ENCODE data around the gene TMEM272. TPM values are rescaled to one million over a fixed set of nuclear protein-coding genes. Genes with fewer than 3 reads are reported as not detected.

The TMEM272 gene
- total and polyA plus RNA-seq, 8 donors: 0.13 to 0.42 (median 0.25) TPM; not detected in 1

DNA sequence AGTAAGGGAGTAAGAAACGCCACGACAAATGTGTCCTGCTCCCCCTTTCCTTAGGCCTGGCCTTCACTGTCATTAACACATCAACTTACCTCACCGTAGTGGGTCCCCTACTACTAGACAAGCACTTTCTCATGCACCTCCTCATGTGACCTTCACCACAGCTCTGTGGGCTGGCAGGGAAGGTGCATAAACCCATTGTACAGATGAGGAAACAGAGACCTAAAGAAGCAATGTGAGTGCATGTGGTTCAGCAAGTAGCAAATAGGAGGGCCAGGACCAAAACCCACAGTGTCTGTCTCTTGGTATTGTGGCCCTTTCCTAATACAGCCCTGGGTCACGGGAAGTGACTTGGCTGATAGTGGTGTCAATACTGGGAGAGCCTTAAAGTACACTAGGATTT is 22.1 kb upstream of the TMEM272 start:
- intact Hi-C loops (cut with DNase I): no loop called here
- DNase-seq (no peak), ATAC-seq (no peak)
- H3K27ac ChIP-seq: no peak overlapping the region
- no peaks in the 10 kb centered on the region for H3K9me3 ChIP-seq
- H3K4me3 ChIP-seq: no peak overlapping the region
- no peaks in the 10 kb centered on the region for H3K27me3 ChIP-seq
- no peaks in the 10 kb centered on the region for H3K4me1 ChIP-seq
- TF ChIP-seq, protein P1, sequence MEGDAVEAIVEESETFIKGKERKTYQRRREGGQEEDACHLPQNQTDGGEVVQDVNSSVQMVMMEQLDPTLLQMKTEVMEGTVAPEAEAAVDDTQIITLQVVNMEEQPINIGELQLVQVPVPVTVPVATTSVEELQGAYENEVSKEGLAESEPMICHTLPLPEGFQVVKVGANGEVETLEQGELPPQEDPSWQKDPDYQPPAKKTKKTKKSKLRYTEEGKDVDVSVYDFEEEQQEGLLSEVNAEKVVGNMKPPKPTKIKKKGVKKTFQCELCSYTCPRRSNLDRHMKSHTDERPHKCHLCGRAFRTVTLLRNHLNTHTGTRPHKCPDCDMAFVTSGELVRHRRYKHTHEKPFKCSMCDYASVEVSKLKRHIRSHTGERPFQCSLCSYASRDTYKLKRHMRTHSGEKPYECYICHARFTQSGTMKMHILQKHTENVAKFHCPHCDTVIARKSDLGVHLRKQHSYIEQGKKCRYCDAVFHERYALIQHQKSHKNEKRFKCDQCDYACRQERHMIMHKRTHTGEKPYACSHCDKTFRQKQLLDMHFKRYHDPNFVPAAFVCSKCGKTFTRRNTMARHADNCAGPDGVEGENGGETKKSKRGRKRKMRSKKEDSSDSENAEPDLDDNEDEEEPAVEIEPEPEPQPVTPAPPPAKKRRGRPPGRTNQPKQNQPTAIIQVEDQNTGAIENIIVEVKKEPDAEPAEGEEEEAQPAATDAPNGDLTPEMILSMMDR (IDR thresholded peaks at IDR 0.05): no peak
- H3K36me3 ChIP-seq: no peaks in the 10 kb centered on the region

DNA sequence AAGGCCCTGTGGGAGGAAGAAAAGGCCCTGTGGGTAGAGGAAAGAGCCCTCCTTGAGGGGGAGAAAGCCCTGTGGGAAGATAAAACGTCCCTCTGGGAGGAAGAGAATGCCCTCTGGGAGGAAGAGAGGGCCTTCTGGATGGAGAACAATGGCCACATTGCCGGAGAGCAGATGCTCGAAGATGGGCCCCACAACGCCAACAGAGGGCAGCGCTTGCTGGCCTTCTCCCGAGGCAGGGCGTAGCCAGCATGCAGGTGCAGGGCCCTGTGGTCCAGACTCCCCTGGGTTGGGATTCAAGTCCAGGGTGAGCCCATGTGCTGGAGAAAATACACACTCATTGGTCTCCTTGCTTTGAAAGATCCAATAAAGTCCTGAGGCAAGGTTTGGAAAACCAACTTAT is 20.9 kb upstream of the TMEM272 start:
- Histone ChIP-seq H3K9me3 (no peaks in the 10 kb centered on the region), H3K4me3 (no peak overlapping the region), H3K27me3 (no peaks in the 10 kb centered on the region), H3K27ac (no peak overlapping the region), H3K4me1 (no peaks in the 10 kb centered on the region), H3K36me3 (no peaks in the 10 kb centered on the region)
- ATAC-seq: no peak
- intact Hi-C loops (cut with DNase I): no loop called here
- TF ChIP-seq, protein P1 (IDR thresholded peaks at IDR 0.05): no peak
- no peak for DNase-seq

DNA sequence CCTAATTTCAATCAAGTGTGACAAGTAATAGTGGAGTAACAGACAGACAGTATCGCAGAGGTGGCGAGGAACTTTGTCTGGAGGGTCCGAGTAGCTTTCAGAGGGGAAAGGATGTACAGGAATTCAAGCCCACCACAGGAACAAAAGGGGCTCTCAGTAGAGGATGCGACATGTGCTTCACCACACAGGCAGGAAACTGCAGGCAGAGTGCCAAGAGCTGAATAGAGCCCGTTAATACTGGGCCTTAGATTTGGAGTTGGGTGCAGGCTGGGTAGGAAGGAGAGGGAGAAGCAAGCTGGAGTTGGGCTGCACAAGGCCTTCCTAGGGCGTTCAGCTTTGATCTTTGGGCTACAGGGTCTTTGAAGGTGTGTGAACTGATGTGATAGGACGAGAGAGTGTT is 18.0 kb upstream of the TMEM272 start:
- H3K4me3 ChIP-seq: no peak overlapping the region
- H3K9me3 ChIP-seq: no peaks in the 10 kb centered on the region
- intact Hi-C loops (cut with DNase I): no loop called here
- DNase-seq (no peak), ATAC-seq (no peak)
- TF ChIP-seq, protein P1 (IDR thresholded peaks at IDR 0.05): no peak
- no peaks in the 10 kb centered on the region for H3K27me3 ChIP-seq
- H3K4me1 ChIP-seq: no peaks in the 10 kb centered on the region
- no peak overlapping the region for H3K27ac ChIP-seq
- no peaks in the 10 kb centered on the region for H3K36me3 ChIP-seq

DNA sequence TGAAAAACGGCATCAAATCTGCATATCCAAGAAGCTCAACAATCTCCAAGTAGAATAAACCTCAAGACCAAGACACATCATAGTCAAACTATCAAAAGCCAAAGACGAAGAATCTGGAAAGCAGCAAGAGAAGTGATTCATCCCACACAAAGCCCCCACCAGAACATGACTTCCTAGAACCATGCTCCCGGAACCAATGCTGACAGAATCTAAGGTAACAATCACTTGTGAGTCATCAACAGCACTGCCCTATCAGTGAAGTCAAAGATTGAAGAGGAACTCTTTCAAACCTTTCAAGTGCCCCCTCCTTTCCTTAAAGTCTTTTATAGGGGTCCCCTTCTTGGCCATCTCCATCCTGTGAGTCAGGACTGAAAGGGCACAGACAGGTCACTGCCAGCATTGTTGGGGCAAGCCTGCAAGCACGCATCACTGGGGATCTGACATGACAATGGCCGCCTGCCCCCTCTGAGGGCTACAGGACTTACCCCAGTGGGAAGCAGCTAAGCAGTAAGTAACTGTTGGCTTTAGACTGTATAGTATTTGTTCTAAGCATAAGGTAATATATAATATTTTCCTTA is 16.8 kb upstream of the TMEM272 start, which contains the start of gene CCDC70:
TSS of gene CCDC70 (plus strand) at position 247 of the 578 bp plus-strand sequence. CDS start 3,443 bp downstream, outside the sequence.
- no peak within 1 kb of the TSS for H3K4me3 ChIP-seq
- ATAC-seq (no peak), DNase-seq (no peak)
- TF ChIP-seq, protein P1 (IDR thresholded peaks at IDR 0.05): no peak
- intact Hi-C loops (cut with DNase I): no loop called here
- H3K36me3 ChIP-seq: no peaks in the 10 kb centered on the region
- no peaks in the 10 kb centered on the region for H3K9me3 ChIP-seq
- no peaks in the 10 kb centered on the region for H3K27me3 ChIP-seq
- H3K27ac ChIP-seq: no peak within 1 kb of the TSS
- H3K4me1 ChIP-seq: no peaks in the 10 kb centered on the region

DNA sequence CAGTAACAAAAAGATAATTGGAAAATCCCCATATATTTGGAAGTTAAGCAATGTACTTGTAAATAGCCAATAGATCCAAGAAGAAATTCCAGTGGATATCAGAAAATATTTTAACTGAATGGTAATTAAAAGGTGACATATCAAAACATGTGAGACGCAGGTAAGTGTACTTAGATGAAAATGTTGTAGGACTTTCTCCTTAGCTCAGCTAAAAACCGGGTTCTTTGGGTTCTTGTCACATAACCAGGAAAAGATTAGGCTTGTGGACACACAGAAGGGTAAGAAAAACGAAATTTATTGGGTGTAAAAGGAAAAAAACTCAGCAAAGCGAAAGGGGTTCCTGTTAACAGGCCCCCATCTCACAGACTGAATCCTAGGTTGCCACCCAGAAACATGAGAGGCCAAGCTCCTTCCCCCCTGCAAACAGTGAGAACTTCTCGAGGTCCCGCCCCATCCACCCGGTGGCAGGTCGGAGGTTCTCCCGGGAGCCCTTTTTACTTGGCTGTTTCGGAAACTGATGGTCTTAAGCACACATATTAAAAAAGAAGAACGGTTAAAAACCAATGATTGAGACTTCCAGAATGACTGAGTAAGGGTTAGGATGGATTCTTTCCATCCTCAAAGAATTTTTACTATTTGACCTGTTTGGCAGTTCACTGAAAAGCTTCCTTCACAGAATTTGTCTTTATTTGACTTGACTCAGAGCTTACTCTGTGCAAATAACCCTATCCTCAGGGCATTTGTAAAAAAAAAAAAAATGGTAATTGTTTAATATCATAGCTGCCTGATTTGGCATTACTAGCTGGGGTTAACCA is 13.7 kb upstream of the TMEM272 start:
- H3K27ac ChIP-seq: no peak overlapping the region
- TF ChIP-seq, protein P1 (IDR thresholded peaks at IDR 0.05): no peak
- no peaks in the 10 kb centered on the region for H3K36me3 ChIP-seq
- no peak overlapping the region for H3K4me3 ChIP-seq
- intact Hi-C loops (cut with DNase I): no loop called here
- ATAC-seq (no peak), DNase-seq (no peak)
- no peaks in the 10 kb centered on the region for H3K4me1 ChIP-seq
- H3K27me3 ChIP-seq: no peaks in the 10 kb centered on the region
- no peaks in the 10 kb centered on the region for H3K9me3 ChIP-seq

Data from left lung (tissue), 10 donors.